Measurements from ENCODE around the gene UVRAG.

Gene UVRAG

GRCh38 chr11:76157891-76158290, 342.9 kb downstream of the UVRAG start:
- DNase-seq = no peak

GRCh38 chr11:76158394-76159302, 343.6 kb downstream of the UVRAG start:
- DNase-seq = no peak

GRCh38 chr11:76159303-76159937, 344.4 kb downstream of the UVRAG start:
- DNase-seq = no peak

- DNase-seq = no peak
These were observed 345.1 kb downstream of the UVRAG start for GRCh38 chr11:76159983-76160661.

- no peak for DNase-seq
These were observed 345.8 kb downstream of the UVRAG start for GRCh38 chr11:76160856-76161255.

- DNase-seq = no peak
These were observed 346.4 kb downstream of the UVRAG start for GRCh38 chr11:76161261-76161961.

- no peak for DNase-seq
These were observed 347.6 kb downstream of the UVRAG start for GRCh38 chr11:76162336-76163288.

- DNase-seq = no peak
These were observed 348.4 kb downstream of the UVRAG start for GRCh38 chr11:76163289-76163880.

- no peak for DNase-seq
These were observed 349.1 kb downstream of the UVRAG start for GRCh38 chr11:76164081-76164480.

GRCh38 chr11:76164861-76165751, 350.1 kb downstream of the UVRAG start:
- DNase-seq = no peak

GRCh38 chr11:76166314-76166713, 351.3 kb downstream of the UVRAG start:
- no peak for DNase-seq

GRCh38 chr11:76167590-76167989, 352.6 kb downstream of the UVRAG start:
- DNase-seq = no peak

- no peak for DNase-seq
These were observed 354.5 kb downstream of the UVRAG start for GRCh38 chr11:76169473-76169896.

GRCh38 chr11:76170468-76170867, 355.5 kb downstream of the UVRAG start:
- DNase-seq = no peak

- no peak for DNase-seq
These were observed 357.6 kb downstream of the UVRAG start for GRCh38 chr11:76172583-76172982.

GRCh38 chr11:76173663-76174062, 358.7 kb downstream of the UVRAG start:
- DNase-seq = no peak

- DNase-seq = no peak
These were observed 359.3 kb downstream of the UVRAG start for GRCh38 chr11:76174330-76174729.

GRCh38 chr11:76175783-76176182, 360.8 kb downstream of the UVRAG start:
- DNase-seq = no peak

- DNase-seq = no peak
These were observed 361.5 kb downstream of the UVRAG start for GRCh38 chr11:76176463-76176862.

- no peak for DNase-seq
These were observed 362.3 kb downstream of the UVRAG start for GRCh38 chr11:76177250-76177686.

Data from cerebellar nuclear complex (tissue), 1 donor.